SU-DHL-6 (cell line): ENCODE measurements around the gene SPEG.

Experiments used
- EZH2phosphoT487 ChIP-seq: fragments of 200-600 bp; sonication (generic), shearing (Covaris generic); conservative IDR thresholded peaks from 2 replicates; pipeline ENCODE4 v1.6.1; 2018; ENCODE audit warnings: mild to moderate bottlenecking, antibody characterized with exemption, low read length, moderate library complexity, mixed read lengths
- TF ChIP-seq, protein P1 (sequence below): fragments of 200-600 bp; sonication (generic); IDR thresholded peaks from one replicate; pipeline ENCODE4 v1.5.1; 2017; ENCODE audit warnings: antibody characterized with exemption, mild to moderate bottlenecking, low read length, moderate library complexity; ENCODE audit not compliant: insufficient read depth, poor library complexity, severe bottlenecking

GRCh38 chr2:219410390-219410789, 24.3 kb upstream of the SPEG start:
- TF ChIP-seq, protein P1, sequence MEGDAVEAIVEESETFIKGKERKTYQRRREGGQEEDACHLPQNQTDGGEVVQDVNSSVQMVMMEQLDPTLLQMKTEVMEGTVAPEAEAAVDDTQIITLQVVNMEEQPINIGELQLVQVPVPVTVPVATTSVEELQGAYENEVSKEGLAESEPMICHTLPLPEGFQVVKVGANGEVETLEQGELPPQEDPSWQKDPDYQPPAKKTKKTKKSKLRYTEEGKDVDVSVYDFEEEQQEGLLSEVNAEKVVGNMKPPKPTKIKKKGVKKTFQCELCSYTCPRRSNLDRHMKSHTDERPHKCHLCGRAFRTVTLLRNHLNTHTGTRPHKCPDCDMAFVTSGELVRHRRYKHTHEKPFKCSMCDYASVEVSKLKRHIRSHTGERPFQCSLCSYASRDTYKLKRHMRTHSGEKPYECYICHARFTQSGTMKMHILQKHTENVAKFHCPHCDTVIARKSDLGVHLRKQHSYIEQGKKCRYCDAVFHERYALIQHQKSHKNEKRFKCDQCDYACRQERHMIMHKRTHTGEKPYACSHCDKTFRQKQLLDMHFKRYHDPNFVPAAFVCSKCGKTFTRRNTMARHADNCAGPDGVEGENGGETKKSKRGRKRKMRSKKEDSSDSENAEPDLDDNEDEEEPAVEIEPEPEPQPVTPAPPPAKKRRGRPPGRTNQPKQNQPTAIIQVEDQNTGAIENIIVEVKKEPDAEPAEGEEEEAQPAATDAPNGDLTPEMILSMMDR, result no peak
- no peak for TF ChIP-seq EZH2phosphoT487
